IMR-90 (cell line): ENCODE data around the gene ZNF214. TPM values are rescaled to one million over a fixed set of nuclear protein-coding genes. Genes with fewer than 3 reads are reported as not detected.

Source experiments
- ATAC-seq: fragments of 200-7000 bp; cut with Tn5 transposase; 2 replicates; pipeline ENCODE4 v1.9.1; 2020; ENCODE audit warnings: low read depth, mild to moderate bottlenecking, moderate library complexity
- BruUV-seq: library from RNA; stranded (reverse); fragments of 400-500 nt; replicated peaks from 2 replicates; lab custom pipeline; 2021; lab: Mats Ljungman, UMichigan
- CTCF ChIA-PET: fragments of 300-600 bp; formaldehyde crosslinking; extraction: SDS; loops from one replicate; lab custom pipeline; 2021; ENCODE audit warnings: antibody characterized with exemption; lab: Yijun Ruan, JAX
- POLR2A ChIA-PET: fragments of 300-600 bp; sonication (Branson Sonifier 250); formaldehyde crosslinking; loops from one replicate; lab custom pipeline; 2022; ENCODE audit warnings: antibody characterized with exemption; ENCODE audit not compliant: unreplicated experiment; lab: Charles Lee
- DNase-seq: peaks from one replicate; pipeline ENCODE4 v3.0.0; 2013
- H2AFZ ChIP-seq: replicated peaks from 2 replicates; pipeline ENCODE3; 2013; ENCODE audit warnings: low read length, mild to moderate bottlenecking; ENCODE audit not compliant: poor library complexity
- H2AK5ac ChIP-seq: 2 replicates; pipeline ENCODE4 v1.6.1; 2013; ENCODE audit warnings: low read depth, low read length, inconsistent platforms
- H2AK9ac ChIP-seq: replicated peaks from 2 replicates; pipeline ENCODE3; 2013; ENCODE audit warnings: mild to moderate bottlenecking, low read depth, low read length, moderate library complexity; ENCODE audit not compliant: poor library complexity
- H2BK120ac ChIP-seq: 2 replicates; pipeline ENCODE4 v1.6.1; 2013; ENCODE audit warnings: low read depth, low read length, inconsistent platforms
- H2BK15ac ChIP-seq: 3 replicates; pipeline ENCODE4 v1.6.1; 2013; ENCODE audit warnings: low read depth, low read length, inconsistent platforms
- H2BK20ac ChIP-seq: 2 replicates; pipeline ENCODE4 v1.6.1; 2013; ENCODE audit warnings: low read depth, mild to moderate bottlenecking, inconsistent platforms, low read length, moderate library complexity
- H2BK5ac ChIP-seq: 2 replicates; pipeline ENCODE4 v1.6.1; 2013; ENCODE audit warnings: mild to moderate bottlenecking, low read depth, low read length, inconsistent platforms; ENCODE audit not compliant: poor library complexity, severe bottlenecking
- H3K14ac ChIP-seq: replicated peaks from 2 replicates; pipeline ENCODE4 v1.6.1; 2013; ENCODE audit warnings: low read depth, low read length, inconsistent platforms
- H3K18ac ChIP-seq: 2 replicates; pipeline ENCODE4 v1.6.1; 2013; ENCODE audit warnings: low read depth, low read length, control low read depth
- H3K23ac ChIP-seq: 2 replicates; pipeline ENCODE4 v1.6.1; 2013; ENCODE audit warnings: low read depth, low read length, inconsistent platforms
- H3K27ac ChIP-seq: 2 replicates; pipeline ENCODE4 v1.5.1; 2013; ENCODE audit warnings: mild to moderate bottlenecking, control low read depth, low read length; ENCODE audit not compliant: insufficient read depth
- H3K27me3 ChIP-seq: 2 replicates; pipeline ENCODE4 v1.6.1; 2013; ENCODE audit warnings: low read length; ENCODE audit not compliant: control insufficient read depth, insufficient read depth
- H3K36me3 ChIP-seq: 2 replicates; pipeline ENCODE4 v1.6.1; 2013; ENCODE audit warnings: low read length, mixed read lengths; ENCODE audit not compliant: control insufficient read depth, insufficient read depth
- H3K4ac ChIP-seq: 2 replicates; pipeline ENCODE4 v1.6.1; 2013; ENCODE audit warnings: low read depth, low read length, inconsistent platforms
- H3K4me1 ChIP-seq: 2 replicates; pipeline ENCODE4 v1.6.1; 2013; ENCODE audit warnings: low read length, mixed read lengths; ENCODE audit not compliant: control insufficient read depth, insufficient read depth
- H3K4me2 ChIP-seq: 2 replicates; pipeline ENCODE4 v1.6.1; 2013; ENCODE audit warnings: low read depth, mild to moderate bottlenecking, control low read depth, low read length, moderate library complexity
- H3K4me3 ChIP-seq: 2 replicates; pipeline ENCODE4 v1.5.1; 2013; ENCODE audit warnings: low read depth, mild to moderate bottlenecking, control low read depth, low read length, moderate library complexity; ENCODE audit not compliant: insufficient read depth
- H3K56ac ChIP-seq: 2 replicates; pipeline ENCODE4 v1.6.1; 2013; ENCODE audit warnings: low read length, inconsistent platforms; ENCODE audit not compliant: insufficient read depth; ENCODE audit errors: extremely low read depth
- H3K79me1 ChIP-seq, 2 experiments: 2 replicates each; pipeline ENCODE4 v1.6.1; 2013; ENCODE audit warnings: low read length in 2 of 2, inconsistent platforms in 1 of 2, low read depth in 1 of 2
- H3K9ac ChIP-seq: 2 replicates; pipeline ENCODE4 v1.6.1; 2013; ENCODE audit warnings: low read depth, low read length, control low read depth
- H3K9me1 ChIP-seq: 2 replicates; pipeline ENCODE4 v1.6.1; 2013; ENCODE audit warnings: low read length, inconsistent platforms; ENCODE audit not compliant: insufficient read depth
- H3K9me3 ChIP-seq: 2 replicates; pipeline ENCODE4 v1.6.1; 2013; ENCODE audit warnings: low read length; ENCODE audit not compliant: control insufficient read depth, insufficient read depth
- H4K20me1 ChIP-seq: 2 replicates; pipeline ENCODE4 v1.6.1; 2013; ENCODE audit warnings: low read length, inconsistent platforms; ENCODE audit not compliant: insufficient read depth
- H4K5ac ChIP-seq: 2 replicates; pipeline ENCODE4 v1.6.1; 2013; ENCODE audit warnings: mild to moderate bottlenecking, low read depth, low read length, control low read depth
- H4K8ac ChIP-seq, 2 experiments: 2 replicates each; pipeline ENCODE4 v1.6.1; 2013; ENCODE audit warnings: low read depth in 2 of 2, low read length in 2 of 2, control low read depth in 1 of 2, inconsistent platforms in 1 of 2
- H4K91ac ChIP-seq: 2 replicates; pipeline ENCODE4 v1.6.1; 2013; ENCODE audit warnings: low read depth, low read length, inconsistent platforms; ENCODE audit not compliant: insufficient read depth
- BHLHE40 ChIP-seq: fragments of 150-350 bp; IDR thresholded peaks from 2 replicates; pipeline ENCODE4 v1.6.1; 2016; ENCODE audit warnings: mild to moderate bottlenecking, low read depth, low read length
- CEBPB ChIP-seq: IDR thresholded peaks from 2 replicates; pipeline ENCODE4 v1.6.1; 2012; ENCODE audit warnings: low read depth, low read length, improper control_type of control experiment
- CHD1 ChIP-seq: IDR thresholded peaks from 2 replicates; pipeline ENCODE4 v1.6.1; 2012; ENCODE audit warnings: low read depth, low read length, improper control_type of control experiment
- CTCF ChIP-seq: conservative IDR thresholded peaks from 2 replicates; pipeline ENCODE4 v1.5.1; 2012; ENCODE audit warnings: mild to moderate bottlenecking, low read depth, low read length, improper control_type of control experiment
- ELK1 ChIP-seq: fragments of 150-350 bp; IDR thresholded peaks from 2 replicates; pipeline ENCODE4 v1.6.1; 2016; ENCODE audit warnings: low read depth, mild to moderate bottlenecking, low read length, moderate library complexity, borderline replicate concordance
- FOS ChIP-seq: fragments of 150-350 bp; IDR thresholded peaks from 2 replicates; pipeline ENCODE4 v1.6.1; 2016; ENCODE audit warnings: low read depth, low read length
- MAFK ChIP-seq: IDR thresholded peaks from 2 replicates; pipeline ENCODE4 v1.6.1; 2012; ENCODE audit warnings: low read depth, low read length, improper control_type of control experiment
- MAZ ChIP-seq: IDR thresholded peaks from 2 replicates; pipeline ENCODE4 v1.6.1; 2012; ENCODE audit warnings: low read depth, mild to moderate bottlenecking, low read length, improper control_type of control experiment, moderate library complexity, borderline replicate concordance
- MXI1 ChIP-seq: IDR thresholded peaks from 2 replicates; pipeline ENCODE4 v1.6.1; 2012; ENCODE audit warnings: low read depth, mild to moderate bottlenecking, low read length, moderate library complexity, borderline replicate concordance
- NFE2L2 ChIP-seq: fragments of 150-350 bp; IDR thresholded peaks from 2 replicates; pipeline ENCODE4 v1.6.1; 2016; ENCODE audit warnings: low read depth, mild to moderate bottlenecking, low read length
- POLR2A ChIP-seq: IDR thresholded peaks from 2 replicates; pipeline ENCODE4 v1.6.1; 2012; ENCODE audit warnings: mild to moderate bottlenecking, low read depth, low read length
- RAD21 ChIP-seq: IDR thresholded peaks from 2 replicates; pipeline ENCODE4 v1.6.1; 2012; ENCODE audit warnings: low read length, improper control_type of control experiment
- RCOR1 ChIP-seq: IDR thresholded peaks from 2 replicates; pipeline ENCODE4 v1.6.1; 2012; ENCODE audit warnings: mild to moderate bottlenecking, low read length, improper control_type of control experiment; ENCODE audit not compliant: insufficient replicate concordance
- RFX5 ChIP-seq: IDR thresholded peaks from 2 replicates; pipeline ENCODE4 v1.8.0; 2012; ENCODE audit warnings: low read depth, mild to moderate bottlenecking, low read length, moderate library complexity
- SMC3 ChIP-seq: fragments of 150-350 bp; IDR thresholded peaks from 2 replicates; pipeline ENCODE4 v1.6.1; 2016; ENCODE audit warnings: low read depth, mild to moderate bottlenecking, antibody characterized with exemption, low read length, moderate library complexity
- USF2 ChIP-seq: fragments of 150-350 bp; IDR thresholded peaks from 2 replicates; pipeline ENCODE4 v1.6.1; 2017; ENCODE audit warnings: mild to moderate bottlenecking, antibody characterized with exemption, low read length, low read depth
- dilution Hi-C: fragments of 300-500 bp; cut with HindIII; formaldehyde crosslinking; loops from one replicate; pipeline ENCODE4 v1.14.3; 2018; ENCODE audit warnings: low sequenced_read_pairs; ENCODE audit not compliant: unreplicated experiment
- in situ Hi-C: fragments of 300-500 bp; cut with MboI; formaldehyde crosslinking; loops from 3 replicates; pipeline ENCODE4 v1.14.3; 2019; ENCODE audit warnings: low sequenced_read_pairs, inconsistent platforms, mixed read lengths
- intact Hi-C: fragments of 100-400 bp; cut with micrococcal nuclease; formaldehyde crosslinking; loops from 2 replicates; pipeline ENCODE4 v1.10.0; 2022
- polyA plus RNA-seq, 3 experiments: library from polyadenylated mRNA; depleted of rRNA; stranded (reverse); fragments of >200 nt; gene quantifications; 2 replicates each; pipeline ENCODE4 v1.2.3, GENCODE V29; 2012; ENCODE audit warnings: low replicate concordance in 1 of 3
- total RNA-seq: library from RNA; depleted of rRNA; stranded (reverse); fragments of >200 nt; gene quantifications from 2 replicates; pipeline ENCODE4 v1.2.3, GENCODE V29; 2012

Gene ZNF214
- total and polyA plus RNA-seq, 2 of the 4 experiments (the other 2 are of a cell fraction): 0.82 to 2.5 TPM

GRCh38 chr11:6988506-6988905 lies 31.6 kb downstream of the ZNF214 start:
- Histone ChIP-seq H3K79me1 (no peaks in the 10 kb centered on the region), H4K8ac (peak overlapping the region in 1 of 2 experiments; percentile 48; a peak in 1 of 4 replicates), H2AFZ (no peak overlapping the region), H4K91ac (no peak overlapping the region), H3K27ac (no peak overlapping the region), H3K4me2 (peak overlapping the region; percentile 32; the same call in 1 of the 2 replicates), H3K4me1 (peaks cover 16% of the 10 kb centered on the region), H3K18ac (peak overlapping the region; percentile 60; the same call in 1 of the 2 replicates), H3K4ac (no peak overlapping the region; the same call in 1 of the 2 replicates), H2BK20ac (no peak overlapping the region), H3K56ac (no peak overlapping the region), H2AK9ac (no peak overlapping the region), H4K20me1 (no peaks in the 10 kb centered on the region), H2BK5ac (peak overlapping the region; percentile 71), H2AK5ac (no peak overlapping the region), H2BK120ac (peak overlapping the region; percentile 79; the same call in 1 of the 2 replicates), H3K36me3 (no peaks in the 10 kb centered on the region), H3K9me3 (no peaks in the 10 kb centered on the region), H3K4me3 (no peak overlapping the region), H3K27me3 (no peaks in the 10 kb centered on the region), H3K9me1 (peaks cover 7% of the 10 kb centered on the region; the same call in 1 of the 2 replicates), H3K9ac (no peak overlapping the region; the same call in 1 of the 2 replicates), H3K14ac (0 out of 2 replicates have a peak overlapping the region, but pooled peaks have one; percentile 5), H2BK15ac (peak overlapping the region; percentile 37; the same call in 1 of the 3 replicates), H3K23ac (no peak overlapping the region), H4K5ac (no peak overlapping the region; the same call in 1 of the 2 replicates)
- TF ChIP-seq RAD21: no peak
- no peak for TF ChIP-seq POLR2A
- TF ChIP-seq MAZ: no peak
- no peak for TF ChIP-seq CEBPB
- TF ChIP-seq SMC3: no peak
- no peak for TF ChIP-seq CHD1
- no peak for TF ChIP-seq USF2
- no peak for TF ChIP-seq MAFK
- no peak for TF ChIP-seq FOS
- no peak for TF ChIP-seq NFE2L2
- TF ChIP-seq MXI1: no peak
- no peak for TF ChIP-seq ELK1
- no peak for TF ChIP-seq BHLHE40
- no peak for TF ChIP-seq CTCF
- TF ChIP-seq RCOR1: no peak
- no peak for TF ChIP-seq RFX5
- no TSS peak for BruUV-seq
- dilution Hi-C loops (no loop called here), in situ Hi-C loops (no loop called here), intact Hi-C loops (no loop called here)
- ChIA-PET POLR2A (no interaction called here), CTCF (interaction anchor here (1.5 kb wide), 1 partner anchor 9 kb away, joined by 5 read pairs; no protein-coding TSS in a partner anchor)
- DNase-seq (peak; percentile 58), ATAC-seq (peak; percentile 27)
